ENCODE measurements around the gene SASS6. TPM values are rescaled to one million over a fixed set of nuclear protein-coding genes. Genes with fewer than 3 reads are reported as not detected.

SASS6 gene
- total and polyA plus RNA-seq, 10 of the 15 experiments (the other 5 are each of a cell fraction or from before 2014, with no cell fraction given), result 6.6 to 17.9 (median 10.2) TPM

DNA sequence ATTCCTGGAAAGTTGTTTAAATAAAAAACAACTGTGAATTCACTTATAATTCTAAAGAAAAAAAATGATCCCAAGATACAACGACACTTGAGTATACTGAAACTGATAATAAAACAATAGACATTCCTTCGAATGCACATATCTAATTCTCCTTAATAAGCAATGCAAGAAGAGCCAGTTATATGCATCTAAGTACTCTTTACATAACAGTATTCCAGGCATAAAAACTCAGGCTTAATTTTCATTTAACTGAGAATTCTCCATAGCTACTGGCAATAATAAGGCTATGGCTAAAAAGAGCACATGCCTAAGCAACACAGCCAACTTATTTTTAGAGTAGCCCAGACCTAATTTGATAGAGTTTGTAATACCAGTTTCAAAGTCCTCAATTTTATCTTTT lies 31.2 kb downstream of the SASS6 start:
- Histone ChIP-seq H3K9me3 (replicated peaks; ENCODE audit: control insufficient read depth, insufficient read depth, low read length) (no peaks in the 10 kb centered on the region), H3K4me1 (ENCODE audit: control insufficient read depth, insufficient read depth, low read length) (no peaks in the 10 kb centered on the region), H3K4me2 (ENCODE audit: control insufficient read depth, insufficient read depth) (no peak overlapping the region), H3K27me3 (replicated peaks in 1 of 2; ENCODE audit: control insufficient read depth in 2 of 2, insufficient read depth in 2 of 2, low read length in 1 of 2) (no peaks in the 10 kb centered on the region), H3K27ac (ENCODE audit: control insufficient read depth, insufficient read depth) (no peak overlapping the region), H3K36me3 (ENCODE audit: control insufficient read depth in 2 of 2, insufficient read depth in 2 of 2, low read length in 1 of 2) (peaks cover 6 to 31% of the 10 kb centered on the region in 2 experiments), H3K9ac (ENCODE audit: control insufficient read depth, insufficient read depth, low read length) (no peak overlapping the region), H3K4me3 (no peak overlapping the region), H2AFZ (ENCODE audit: control insufficient read depth, low read depth, low read length) (no peak overlapping the region), H3K79me2 (ENCODE audit: control insufficient read depth, insufficient read depth, low read length) (no peaks in the 10 kb centered on the region), H4K20me1 (ENCODE audit: control insufficient read depth, insufficient read depth) (no peaks in the 10 kb centered on the region)
- intact Hi-C loops (cut with micrococcal nuclease; ENCODE audit: unreplicated experiment), result no loop called here
- ATAC-seq, result no peak
- TSS peak; percentile 24 for BruUV-seq (replicated peaks)
- TF ChIP-seq, protein P1, sequence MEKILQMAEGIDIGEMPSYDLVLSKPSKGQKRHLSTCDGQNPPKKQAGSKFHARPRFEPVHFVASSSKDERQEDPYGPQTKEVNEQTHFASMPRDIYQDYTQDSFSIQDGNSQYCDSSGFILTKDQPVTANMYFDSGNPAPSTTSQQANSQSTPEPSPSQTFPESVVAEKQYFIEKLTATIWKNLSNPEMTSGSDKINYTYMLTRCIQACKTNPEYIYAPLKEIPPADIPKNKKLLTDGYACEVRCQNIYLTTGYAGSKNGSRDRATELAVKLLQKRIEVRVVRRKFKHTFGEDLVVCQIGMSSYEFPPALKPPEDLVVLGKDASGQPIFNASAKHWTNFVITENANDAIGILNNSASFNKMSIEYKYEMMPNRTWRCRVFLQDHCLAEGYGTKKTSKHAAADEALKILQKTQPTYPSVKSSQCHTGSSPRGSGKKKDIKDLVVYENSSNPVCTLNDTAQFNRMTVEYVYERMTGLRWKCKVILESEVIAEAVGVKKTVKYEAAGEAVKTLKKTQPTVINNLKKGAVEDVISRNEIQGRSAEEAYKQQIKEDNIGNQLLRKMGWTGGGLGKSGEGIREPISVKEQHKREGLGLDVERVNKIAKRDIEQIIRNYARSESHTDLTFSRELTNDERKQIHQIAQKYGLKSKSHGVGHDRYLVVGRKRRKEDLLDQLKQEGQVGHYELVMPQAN (conservative IDR thresholded peaks at IDR 0.05), result no peak
- TF ChIP-seq RELA (IDR thresholded peaks at IDR 0.05; ENCODE audit: borderline replicate concordance, partially characterized antibody), result no peak
- no peak for TF ChIP-seq NFYB (IDR thresholded peaks at IDR 0.05; ENCODE audit: insufficient read depth, low read depth, low read length)
- TF ChIP-seq NFIC (IDR thresholded peaks at IDR 0.05; ENCODE audit: low read depth, low read length), result no peak
- no peak for TF ChIP-seq SIX5 (IDR thresholded peaks at IDR 0.05; ENCODE audit: low read depth, low read length, severe bottlenecking)
- POLR2A ChIA-PET, result no interaction called here
- SMC1A ChIA-PET (ENCODE audit: uncharacterized antibody, unreplicated experiment), result no interaction called here
- FAIRE-seq, result no peak
- CTCF ChIA-PET, result no interaction called here
- RAD21 ChIA-PET (ENCODE audit: unreplicated experiment), result no interaction called here
- WGBS (ENCODE audit: insufficient coverage, insufficient replicate concordance, low lambda C conversion rate, missing lambda C conversion rate), result 75% methylated on average over 2 of the region's 2 CpGs
- no peak for DNase-seq (ENCODE audit: low read depth, low spot score)
- in situ Hi-C loops (cut with MboI), result no loop called here

DNA sequence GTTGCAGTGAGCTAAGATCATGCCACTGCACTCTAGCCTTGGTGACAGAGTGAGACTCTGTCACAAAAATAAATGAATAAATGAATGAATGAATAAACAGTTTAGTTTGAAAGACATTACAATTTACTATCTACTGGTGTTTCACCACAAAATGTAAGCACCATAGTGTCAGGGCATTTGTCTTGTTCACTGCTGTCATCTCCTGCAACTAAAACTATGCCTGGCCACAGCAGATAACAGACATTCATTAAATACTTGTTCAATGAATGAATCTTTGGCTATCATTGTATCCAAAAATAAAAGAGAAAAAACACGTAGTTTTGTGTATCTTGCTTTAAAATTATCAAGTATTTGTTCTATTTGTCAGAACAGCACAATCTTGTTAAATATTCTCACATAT lies 32.5 kb downstream of the SASS6 start:
- H3K27me3 ChIP-seq (replicated peaks in 1 of 2; ENCODE audit: control insufficient read depth in 2 of 2, insufficient read depth in 2 of 2, low read length in 1 of 2), result no peaks in the 10 kb centered on the region
- intact Hi-C loops (cut with micrococcal nuclease; ENCODE audit: unreplicated experiment) (no loop called here), in situ Hi-C loops (cut with MboI) (no loop called here)
- H3K4me1 ChIP-seq (ENCODE audit: control insufficient read depth, insufficient read depth, low read length), result no peaks in the 10 kb centered on the region
- FAIRE-seq (no peak), ATAC-seq (no peak), DNase-seq (ENCODE audit: low read depth, low spot score) (no peak)
- H4K20me1 ChIP-seq (ENCODE audit: control insufficient read depth, insufficient read depth), result no peaks in the 10 kb centered on the region
- no peak overlapping the region for H3K4me3 ChIP-seq
- WGBS (ENCODE audit: insufficient coverage, insufficient replicate concordance, low lambda C conversion rate, missing lambda C conversion rate), result 100% methylated on average over 1 of the region's 1 CpG
- no peak overlapping the region for H3K27ac ChIP-seq (ENCODE audit: control insufficient read depth, insufficient read depth)
- ChIA-PET CTCF (no interaction called here), SMC1A (ENCODE audit: uncharacterized antibody, unreplicated experiment) (no interaction called here), POLR2A (no interaction called here), RAD21 (ENCODE audit: unreplicated experiment) (no interaction called here)
- no peaks in the 10 kb centered on the region for H3K9me3 ChIP-seq (replicated peaks; ENCODE audit: control insufficient read depth, insufficient read depth, low read length)
- H3K9ac ChIP-seq (ENCODE audit: control insufficient read depth, insufficient read depth, low read length), result no peak overlapping the region
- no peak overlapping the region for H3K4me2 ChIP-seq (ENCODE audit: control insufficient read depth, insufficient read depth)
- H3K36me3 ChIP-seq (ENCODE audit: control insufficient read depth in 2 of 2, insufficient read depth in 2 of 2, low read length in 1 of 2), result peaks cover 6 to 28% of the 10 kb centered on the region in 2 experiments
- no peak overlapping the region for H2AFZ ChIP-seq (ENCODE audit: control insufficient read depth, low read depth, low read length)
- no peaks in the 10 kb centered on the region for H3K79me2 ChIP-seq (ENCODE audit: control insufficient read depth, insufficient read depth, low read length)
- no TSS peak for BruUV-seq (replicated peaks)
- TF ChIP-seq TAF1 (IDR thresholded peaks at IDR 0.05; ENCODE audit: borderline replicate concordance, low read depth, low read length) (no peak), NBN (IDR thresholded peaks at IDR 0.05) (no peak), ASH2L (IDR thresholded peaks at IDR 0.05; ENCODE audit: borderline replicate concordance, low read depth) (no peak), NFIC (IDR thresholded peaks at IDR 0.05; ENCODE audit: low read depth, low read length) (no peak), MEF2B (IDR thresholded peaks at IDR 0.05; ENCODE audit: partially characterized antibody, poor library complexity, severe bottlenecking) (no peak), MYB (IDR thresholded peaks at IDR 0.05; ENCODE audit: borderline replicate concordance, low read depth, low read length) (no peak), KAT2A (conservative IDR thresholded peaks at IDR 0.05; ENCODE audit: control insufficient read depth, low read depth, low read length) (no peak), ZZZ3 (IDR thresholded peaks at IDR 0.05; ENCODE audit: control insufficient read depth, insufficient read length, low read depth) (no peak), RUNX3 (IDR thresholded peaks at IDR 0.05; ENCODE audit: low read length) (no peak), RB1 (IDR thresholded peaks at IDR 0.05; ENCODE audit: borderline replicate concordance) (no peak), DPF2 (IDR thresholded peaks at IDR 0.05) (no peak), WRNIP1 (IDR thresholded peaks at IDR 0.05; ENCODE audit: borderline replicate concordance, low read depth, low read length) (no peak)
- TF ChIP-seq, protein P2, sequence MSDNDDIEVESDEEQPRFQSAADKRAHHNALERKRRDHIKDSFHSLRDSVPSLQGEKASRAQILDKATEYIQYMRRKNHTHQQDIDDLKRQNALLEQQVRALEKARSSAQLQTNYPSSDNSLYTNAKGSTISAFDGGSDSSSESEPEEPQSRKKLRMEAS (IDR thresholded peaks at IDR 0.05; ENCODE audit: low read depth, low read length), result no peak

Measured in GM12878 (cell line).